BLaER1 treated with 17β-estradiol and CSF1 and Interleukin-3, amounts not matched to agents 10 nM and 100 nM (cell line): ENCODE results near the gene TMPRSS4.
A peak's percentile ranks its signal among the peaks of the same experiment; 100 is the strongest.

Experiments used
- H3K27ac ChIP-seq, 11 experiments: shearing (Covaris generic); formaldehyde crosslinking; 2 replicates each; pipeline ENCODE4 v1.8.1; 2022
- H3K27me3 ChIP-seq, 11 experiments: shearing (Covaris generic); formaldehyde crosslinking; 2 replicates each; pipeline ENCODE4 v1.8.1; 2022
- H3K36me3 ChIP-seq, 11 experiments: shearing (Covaris generic); formaldehyde crosslinking; 2 replicates each; pipeline ENCODE4 v1.8.1; 2022
- H3K4me1 ChIP-seq, 10 experiments: shearing (Covaris generic); formaldehyde crosslinking; 2 replicates each; pipeline ENCODE4 v1.8.1; 2022
- H3K4me2 ChIP-seq, 11 experiments: shearing (Covaris generic); formaldehyde crosslinking; 2 replicates each; pipeline ENCODE4 v1.8.1; 2022
- H3K4me3 ChIP-seq, 10 experiments: shearing (Covaris generic); formaldehyde crosslinking; 2 replicates each; pipeline ENCODE4 v1.8.1; 2022
- H3K9ac ChIP-seq, 11 experiments: shearing (Covaris generic); formaldehyde crosslinking; 2 replicates each; pipeline ENCODE4 v1.8.1; 2022
- H3K9me3 ChIP-seq, 11 experiments: shearing (Covaris generic); formaldehyde crosslinking; replicated peaks in 1 of 11; 2 replicates each; pipeline ENCODE4 v1.8.1; 2022
- H4K20me1 ChIP-seq, 11 experiments: shearing (Covaris generic); formaldehyde crosslinking; 2 replicates each; pipeline ENCODE4 v1.8.1; 2022
- Cebpa-rat ChIP-seq, 11 experiments: shearing (Covaris generic); IDR thresholded peaks; 2 replicates each; pipeline ENCODE4 v1.8.1; 2022

The TMPRSS4 gene

DNA sequence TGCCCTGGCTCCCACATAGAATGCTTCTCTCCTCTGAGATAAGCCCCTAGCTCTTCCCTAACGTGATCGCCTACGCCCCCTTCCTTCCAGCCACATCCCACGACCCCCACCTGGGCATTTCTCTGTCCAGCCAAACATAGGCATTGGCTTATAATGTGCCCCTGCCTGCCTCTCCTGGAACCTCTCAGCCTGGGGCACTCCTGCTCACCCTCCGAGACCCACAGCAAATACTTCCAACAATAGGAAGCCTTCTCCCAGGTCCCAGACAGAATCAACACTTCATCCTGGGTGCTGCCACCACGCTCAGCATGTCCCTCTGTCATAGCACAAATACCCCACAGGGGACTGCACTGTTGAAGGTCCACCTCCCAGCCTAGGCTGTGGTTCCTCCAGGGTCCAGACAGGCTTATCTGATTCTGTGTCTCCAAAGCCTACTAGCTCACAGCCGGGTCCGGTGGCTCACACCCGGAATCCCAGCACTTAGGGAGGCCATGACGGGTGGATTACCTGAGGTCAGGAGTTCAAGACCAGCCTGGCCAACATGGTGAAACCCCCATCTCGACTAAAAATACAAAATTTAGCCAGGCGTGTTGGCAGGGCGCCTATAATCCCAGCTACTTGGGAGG lies 24.2 kb upstream of the TMPRSS4 start:
- TF ChIP-seq Cebpa-rat (IDR thresholded peaks at IDR 0.05), result no peak
- no peaks in the 10 kb centered on the region; a peak in 2 of 22 replicates for H4K20me1 ChIP-seq
- H3K27ac ChIP-seq, result peak overlapping the region in 1 of 11 experiments; percentile 8; a peak in 2 of 22 replicates
- H3K27me3 ChIP-seq, result no peaks in the 10 kb centered on the region
- H3K4me2 ChIP-seq, result peak overlapping the region in 10 of 11 experiments; percentile 12 to 64 (median 35); a peak in 14 of 22 replicates
- H3K4me1 ChIP-seq, result peaks cover 9 to 21% (median 14%) of the 10 kb centered on the region in 10 experiments; a peak in 16 of 20 replicates
- H3K4me3 ChIP-seq, result no peak overlapping the region
- no peaks in the 10 kb centered on the region for H3K36me3 ChIP-seq
- no peaks in the 10 kb centered on the region for H3K9me3 ChIP-seq
- H3K9ac ChIP-seq, result peak overlapping the region in 1 of 11 experiments; percentile 46; a peak in 1 of 22 replicates

GRCh38 chr11:118054712-118055640 lies 21.9 kb upstream of the TMPRSS4 start:
- no peaks in the 10 kb centered on the region for H3K9me3 ChIP-seq
- H3K9ac ChIP-seq, result no peak overlapping the region
- peaks cover 9 to 24% (median 14%) of the 10 kb centered on the region in 10 experiments; a peak in 16 of 20 replicates for H3K4me1 ChIP-seq
- H3K4me3 ChIP-seq, result no peak overlapping the region
- no peak overlapping the region for H3K27ac ChIP-seq
- H3K4me2 ChIP-seq, result no peak overlapping the region
- H3K27me3 ChIP-seq, result no peaks in the 10 kb centered on the region
- no peak for TF ChIP-seq Cebpa-rat (IDR thresholded peaks at IDR 0.05)
- no peaks in the 10 kb centered on the region; a peak in 2 of 22 replicates for H4K20me1 ChIP-seq
- H3K36me3 ChIP-seq, result no peaks in the 10 kb centered on the region

GRCh38 chr11:118055966-118056365 lies 20.9 kb upstream of the TMPRSS4 start:
- H3K36me3 ChIP-seq, result no peaks in the 10 kb centered on the region
- H3K9me3 ChIP-seq, result no peaks in the 10 kb centered on the region
- no peaks in the 10 kb centered on the region for H3K27me3 ChIP-seq
- no peak for TF ChIP-seq Cebpa-rat (IDR thresholded peaks at IDR 0.05)
- H3K4me3 ChIP-seq, result no peak overlapping the region
- peaks cover 9 to 33% (median 14%) of the 10 kb centered on the region in 10 experiments; a peak in 16 of 20 replicates for H3K4me1 ChIP-seq
- H4K20me1 ChIP-seq, result no peaks in the 10 kb centered on the region; a peak in 1 of 22 replicates
- H3K27ac ChIP-seq, result no peak overlapping the region
- no peak overlapping the region for H3K4me2 ChIP-seq
- H3K9ac ChIP-seq, result no peak overlapping the region

GRCh38 chr11:118056806-118057205 lies 20.1 kb upstream of the TMPRSS4 start:
- no peak overlapping the region for H3K9ac ChIP-seq
- no peak overlapping the region for H3K4me2 ChIP-seq
- no peaks in the 10 kb centered on the region; a peak in 1 of 22 replicates for H4K20me1 ChIP-seq
- H3K36me3 ChIP-seq, result no peaks in the 10 kb centered on the region
- no peak overlapping the region for H3K4me3 ChIP-seq
- H3K4me1 ChIP-seq, result peaks cover 8 to 35% (median 11%) of the 10 kb centered on the region in 10 experiments; a peak in 16 of 20 replicates
- no peaks in the 10 kb centered on the region for H3K9me3 ChIP-seq
- no peak overlapping the region for H3K27ac ChIP-seq
- H3K27me3 ChIP-seq, result no peaks in the 10 kb centered on the region
- no peak for TF ChIP-seq Cebpa-rat (IDR thresholded peaks at IDR 0.05)

DNA sequence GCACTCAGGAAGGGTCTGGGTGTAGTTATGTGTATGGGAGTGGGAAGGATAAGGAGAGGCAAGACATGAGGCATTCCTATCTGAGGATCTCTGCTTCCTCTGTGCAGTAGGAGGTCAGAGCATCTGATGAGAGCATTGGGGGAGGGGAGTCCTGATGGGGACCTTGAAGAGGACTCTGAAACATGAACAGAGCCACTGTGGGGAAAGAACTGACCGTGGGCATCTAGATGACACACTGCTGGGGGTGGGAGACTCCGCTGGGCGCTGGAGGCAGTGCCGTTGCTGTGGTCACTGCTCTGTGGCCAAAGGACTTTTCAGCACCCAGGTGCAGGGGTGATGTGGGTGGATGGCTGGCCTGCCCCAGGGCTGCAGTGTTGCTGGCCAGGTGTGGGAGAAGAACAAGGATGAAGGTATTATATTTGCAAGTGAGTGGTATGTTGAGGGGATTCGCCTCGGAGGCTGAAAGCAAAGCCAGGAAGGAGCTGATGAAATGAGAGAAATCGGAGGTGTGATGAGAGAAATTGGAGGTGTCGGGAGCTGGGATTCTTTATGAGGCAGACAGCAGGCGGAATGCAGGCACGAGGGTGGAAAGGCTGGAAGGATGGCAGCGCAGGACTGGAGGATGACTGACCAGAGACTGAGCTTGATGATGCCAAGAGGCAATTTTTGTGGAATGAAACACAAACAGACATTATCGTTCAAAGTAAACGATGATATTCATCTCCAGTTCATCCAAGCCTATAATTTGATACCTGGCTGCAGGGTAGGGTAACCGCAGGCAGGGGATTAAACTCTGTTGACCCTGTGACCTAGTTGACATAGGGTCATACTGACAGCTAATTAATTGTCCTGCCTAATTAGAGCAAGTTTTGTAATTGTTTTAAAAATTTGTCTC lies 19.4 kb upstream of the TMPRSS4 start:
- H3K4me3 ChIP-seq, result no peak overlapping the region
- no peaks in the 10 kb centered on the region for H3K27me3 ChIP-seq
- no peak overlapping the region for H3K27ac ChIP-seq
- no peaks in the 10 kb centered on the region for H3K9me3 ChIP-seq
- no peak overlapping the region for H3K4me2 ChIP-seq
- TF ChIP-seq Cebpa-rat (IDR thresholded peaks at IDR 0.05), result no peak
- no peaks in the 10 kb centered on the region; a peak in 1 of 22 replicates for H4K20me1 ChIP-seq
- peaks cover 1 to 28% (median 4%) of the 10 kb centered on the region in 10 experiments; a peak in 14 of 20 replicates for H3K4me1 ChIP-seq
- H3K9ac ChIP-seq, result no peak overlapping the region
- no peaks in the 10 kb centered on the region for H3K36me3 ChIP-seq

DNA sequence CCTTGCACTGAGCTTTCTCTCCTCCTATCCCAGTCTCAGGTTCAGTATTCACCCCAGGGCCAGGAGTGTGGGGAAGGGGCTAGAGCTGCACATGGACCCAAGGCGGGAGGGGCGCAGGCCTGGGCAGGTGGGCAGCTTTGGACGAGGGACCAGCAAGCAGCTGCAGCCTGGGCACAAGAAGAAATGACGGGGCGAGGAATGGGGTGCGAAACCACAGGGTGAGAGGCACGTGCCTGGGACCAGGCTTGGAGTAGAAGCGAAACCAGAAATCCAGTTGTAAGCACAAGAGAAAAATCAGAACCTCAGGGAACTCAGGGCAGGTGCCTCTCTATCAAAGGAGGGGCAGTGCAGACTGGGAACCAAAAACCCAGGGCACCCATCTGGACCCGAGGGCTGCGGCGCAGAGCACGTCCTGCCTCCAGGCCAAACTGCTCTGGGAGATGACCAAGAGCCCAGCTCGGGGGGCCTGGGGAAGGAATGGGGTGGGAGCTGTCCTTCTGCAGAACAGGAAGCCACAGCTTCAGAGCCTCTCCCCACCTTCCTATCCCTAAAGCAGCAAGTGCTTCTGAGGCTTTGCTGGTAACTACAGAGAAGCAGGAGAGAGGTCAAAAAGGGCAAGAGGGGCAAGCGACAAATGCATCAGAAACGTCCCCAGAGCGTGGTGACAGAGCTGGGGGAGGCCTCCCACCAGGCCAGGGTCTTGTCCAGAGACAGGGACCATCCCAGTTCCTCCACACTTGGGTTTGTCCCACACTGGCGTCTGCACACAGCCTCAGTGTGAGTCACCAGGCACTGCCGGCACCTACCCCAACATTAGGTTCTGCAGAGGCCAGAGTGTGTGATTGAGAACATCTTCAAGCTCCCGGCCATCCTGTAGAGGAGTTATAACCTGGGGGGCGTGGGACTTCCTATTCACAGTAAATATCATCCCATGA lies 18.3 kb upstream of the TMPRSS4 start:
- no peaks in the 10 kb centered on the region for H3K36me3 ChIP-seq
- no peak overlapping the region for H3K4me3 ChIP-seq
- no peaks in the 10 kb centered on the region for H4K20me1 ChIP-seq
- no peak overlapping the region for H3K27ac ChIP-seq
- H3K4me1 ChIP-seq, result peaks cover 0 to 20% (median 0%) of the 10 kb centered on the region in 10 experiments; a peak in 5 of 20 replicates
- no peak for TF ChIP-seq Cebpa-rat (IDR thresholded peaks at IDR 0.05)
- H3K9me3 ChIP-seq, result no peaks in the 10 kb centered on the region
- no peak overlapping the region for H3K4me2 ChIP-seq
- H3K27me3 ChIP-seq, result no peaks in the 10 kb centered on the region
- H3K9ac ChIP-seq, result no peak overlapping the region

GRCh38 chr11:118059246-118059940 lies 17.5 kb upstream of the TMPRSS4 start:
- Histone ChIP-seq H3K27me3 (no peaks in the 10 kb centered on the region), H3K4me1 (peaks cover 0 to 20% (median 0%) of the 10 kb centered on the region in 10 experiments; a peak in 5 of 20 replicates), H3K27ac (no peak overlapping the region), H4K20me1 (no peaks in the 10 kb centered on the region), H3K9me3 (no peaks in the 10 kb centered on the region), H3K36me3 (no peaks in the 10 kb centered on the region), H3K4me3 (no peak overlapping the region), H3K4me2 (no peak overlapping the region), H3K9ac (no peak overlapping the region)
- TF ChIP-seq Cebpa-rat (IDR thresholded peaks at IDR 0.05), result no peak
